Measurements from ENCODE around the gene ADARB2. TPM values are rescaled to one million over a fixed set of nuclear protein-coding genes. Genes with fewer than 3 reads are reported as not detected.

Gene ADARB2
- polyA plus RNA-seq, 3 donors, result not detected

GRCh38 chr10:1339396-1339795 lies 397.9 kb downstream of the ADARB2 start:
- H3K4me1 Mint-ChIP-seq, result no peaks in the 10 kb centered on the region
- peaks cover 0 to 6% (median 2%) of the 10 kb centered on the region in 3 donors for H3K27me3 Mint-ChIP-seq (ENCODE audit: low read depth in 3 of 3)
- no peaks in the 10 kb centered on the region for H3K79me2 ChIP-seq (ENCODE audit: insufficient read depth, low read length)
- no peaks in the 10 kb centered on the region for H3K36me3 Mint-ChIP-seq
- H3K36me3 ChIP-seq (replicated peaks in 1 of 2; ENCODE audit: control insufficient read depth in 1 of 2, insufficient read depth in 2 of 2, low read length in 2 of 2), result no peaks in the 10 kb centered on the region
- H3K27me3 ChIP-seq (ENCODE audit: control insufficient read depth in 2 of 2, insufficient read depth in 2 of 2, low read length in 2 of 2), result no peaks in the 10 kb centered on the region
- no peak overlapping the region for H3K4me3 ChIP-seq (replicated peaks in 1 of 3; ENCODE audit: low read depth in 2 of 3, low read length in 3 of 3)
- intact Hi-C loops (cut with micrococcal nuclease), result no loop called here
- no peak overlapping the region for H3K27ac Mint-ChIP-seq
- no peak overlapping the region for H3K9ac ChIP-seq (ENCODE audit: insufficient read depth, low read length, poor library complexity, severe bottlenecking)
- no peak overlapping the region for H2AFZ ChIP-seq (ENCODE audit: insufficient read depth, low read depth, low read length, poor library complexity, severe bottlenecking)
- no peak overlapping the region for H3K27ac ChIP-seq (ENCODE audit: low read depth in 1 of 2, low read length in 2 of 2)
- 80% methylated on average over 1 of the region's 6 CpGs for WGBS (ENCODE audit: insufficient coverage)
- H4K20me1 ChIP-seq (ENCODE audit: insufficient read depth, low read length), result no peaks in the 10 kb centered on the region
- H3K9me3 Mint-ChIP-seq, result peaks cover 4 to 13% (median 9%) of the 10 kb centered on the region in 7 donors
- H3K4me3 Mint-ChIP-seq, result no peak overlapping the region
- no peaks in the 10 kb centered on the region for H3K4me1 ChIP-seq (ENCODE audit: control insufficient read depth in 1 of 2, insufficient read depth in 2 of 2, low read length in 2 of 2)
- peaks cover 5 to 21% of the 10 kb centered on the region in 2 donors for H3K9me3 ChIP-seq (replicated peaks in 1 of 2; ENCODE audit: control insufficient read depth in 1 of 2, insufficient read depth in 1 of 2, low read length in 2 of 2)
- no peak overlapping the region for H3K4me2 ChIP-seq (replicated peaks; ENCODE audit: extremely low read depth, low read length, poor library complexity, severe bottlenecking)
- TF ChIP-seq, protein P1, sequence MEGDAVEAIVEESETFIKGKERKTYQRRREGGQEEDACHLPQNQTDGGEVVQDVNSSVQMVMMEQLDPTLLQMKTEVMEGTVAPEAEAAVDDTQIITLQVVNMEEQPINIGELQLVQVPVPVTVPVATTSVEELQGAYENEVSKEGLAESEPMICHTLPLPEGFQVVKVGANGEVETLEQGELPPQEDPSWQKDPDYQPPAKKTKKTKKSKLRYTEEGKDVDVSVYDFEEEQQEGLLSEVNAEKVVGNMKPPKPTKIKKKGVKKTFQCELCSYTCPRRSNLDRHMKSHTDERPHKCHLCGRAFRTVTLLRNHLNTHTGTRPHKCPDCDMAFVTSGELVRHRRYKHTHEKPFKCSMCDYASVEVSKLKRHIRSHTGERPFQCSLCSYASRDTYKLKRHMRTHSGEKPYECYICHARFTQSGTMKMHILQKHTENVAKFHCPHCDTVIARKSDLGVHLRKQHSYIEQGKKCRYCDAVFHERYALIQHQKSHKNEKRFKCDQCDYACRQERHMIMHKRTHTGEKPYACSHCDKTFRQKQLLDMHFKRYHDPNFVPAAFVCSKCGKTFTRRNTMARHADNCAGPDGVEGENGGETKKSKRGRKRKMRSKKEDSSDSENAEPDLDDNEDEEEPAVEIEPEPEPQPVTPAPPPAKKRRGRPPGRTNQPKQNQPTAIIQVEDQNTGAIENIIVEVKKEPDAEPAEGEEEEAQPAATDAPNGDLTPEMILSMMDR (IDR thresholded peaks at IDR 0.05), result no peak
- no peak for DNase-seq

DNA sequence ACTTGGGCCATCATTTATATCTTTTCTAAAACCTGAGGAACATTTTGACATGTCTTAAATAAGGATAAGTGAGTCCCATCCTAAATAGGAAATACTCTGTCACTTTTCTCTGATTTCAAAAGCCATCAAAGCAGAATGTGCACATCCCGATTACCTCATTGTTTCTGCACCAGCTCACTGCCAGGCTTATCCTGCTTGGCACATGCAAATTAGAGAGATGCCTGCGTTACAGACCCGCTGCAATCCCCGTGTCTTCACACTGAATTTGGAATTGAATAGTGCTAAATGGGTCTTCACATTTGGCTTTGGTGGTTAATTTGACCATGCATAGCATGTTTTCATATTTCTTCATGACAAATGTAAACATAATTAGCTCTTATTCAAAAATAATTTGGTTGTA lies 401.7 kb downstream of the ADARB2 start:
- Histone ChIP-seq H3K27me3 (ENCODE audit: control insufficient read depth in 2 of 2, insufficient read depth in 2 of 2, low read length in 2 of 2) (no peaks in the 10 kb centered on the region), H3K36me3 (replicated peaks in 1 of 2; ENCODE audit: control insufficient read depth in 1 of 2, insufficient read depth in 2 of 2, low read length in 2 of 2) (no peaks in the 10 kb centered on the region), H3K27ac (ENCODE audit: low read depth in 1 of 2, low read length in 2 of 2) (no peak overlapping the region), H3K9me3 (replicated peaks in 1 of 2; ENCODE audit: control insufficient read depth in 1 of 2, insufficient read depth in 1 of 2, low read length in 2 of 2) (peaks cover 5 to 15% of the 10 kb centered on the region in 2 donors), H4K20me1 (ENCODE audit: insufficient read depth, low read length) (no peaks in the 10 kb centered on the region), H3K4me2 (replicated peaks; ENCODE audit: extremely low read depth, low read length, poor library complexity, severe bottlenecking) (no peak overlapping the region), H3K4me1 (ENCODE audit: control insufficient read depth in 1 of 2, insufficient read depth in 2 of 2, low read length in 2 of 2) (no peaks in the 10 kb centered on the region), H3K79me2 (ENCODE audit: insufficient read depth, low read length) (no peaks in the 10 kb centered on the region), H2AFZ (ENCODE audit: insufficient read depth, low read depth, low read length, poor library complexity, severe bottlenecking) (no peak overlapping the region), H3K4me3 (replicated peaks in 1 of 3; ENCODE audit: low read depth in 2 of 3, low read length in 3 of 3) (no peak overlapping the region), H3K9ac (ENCODE audit: insufficient read depth, low read length, poor library complexity, severe bottlenecking) (no peak overlapping the region)
- H3K36me3 Mint-ChIP-seq, result no peaks in the 10 kb centered on the region
- H3K9me3 Mint-ChIP-seq, result peaks cover 4 to 9% (median 5%) of the 10 kb centered on the region in 7 donors
- H3K4me3 Mint-ChIP-seq, result no peak overlapping the region
- DNase-seq, result no peak
- no peaks in the 10 kb centered on the region for H3K4me1 Mint-ChIP-seq
- TF ChIP-seq, protein P1 (IDR thresholded peaks at IDR 0.05), result no peak
- intact Hi-C loops (cut with micrococcal nuclease), result no loop called here
- WGBS (ENCODE audit: insufficient coverage), result 100% methylated on average over 1 of the region's 4 CpGs
- peaks cover 0 to 7% (median 6%) of the 10 kb centered on the region in 3 donors for H3K27me3 Mint-ChIP-seq (ENCODE audit: low read depth in 3 of 3)
- H3K27ac Mint-ChIP-seq, result no peak overlapping the region
